Uterus (tissue), 2 donors: ENCODE data around the gene CCDC93.

Source experiments
- CTCF ChIP-seq, 4 experiments: fragments of 200-600 bp in 2 of 4; fragments of 450-650 bp in 2 of 4; sonication (generic) in 2 of 4; IDR thresholded peaks; one replicate each; pipeline ENCODE4 v1.5.1; 2016 to 2019; ENCODE audit warnings: antibody characterized with exemption in 4 of 4, mild to moderate bottlenecking in 2 of 4, moderate library complexity in 1 of 4
- POLR2A ChIP-seq, 2 donors: fragments of 450-650 bp; IDR thresholded peaks; one replicate each; pipeline ENCODE4 v1.6.1; 2016; ENCODE audit warnings: antibody characterized with exemption in 2 of 2, mild to moderate bottlenecking in 1 of 2, moderate library complexity in 1 of 2

GRCh38 chr2:117961201-117961600 is 52.7 kb downstream of the CCDC93 start:
- TF ChIP-seq CTCF (IDR thresholded peaks at IDR 0.05): no peak
- no peak for TF ChIP-seq POLR2A (IDR thresholded peaks at IDR 0.05)
